ENCODE measurements around the gene RGS12. TPM values are rescaled to one million over a fixed set of nuclear protein-coding genes. Genes with fewer than 3 reads are reported as not detected.

Gene RGS12
- total and polyA plus RNA-seq, 3 experiments from 2014 or later, result 2.3 to 3.0 (median 2.4) TPM

Other genes with a start within 250 kb of the RGS12 start
- gene HTT-AS, start 218.5 kb upstream of the RGS12 start, total RNA-seq, result not detected
- not detected for gene HTT-AS, start 218.5 kb upstream of the RGS12 start, polyA plus RNA-seq
- 10 to 100 TPM; 54.7 to 58.6 TPM for gene HTT, start 218.3 kb upstream of the RGS12 start, total RNA-seq
- gene HTT, start 218.3 kb upstream of the RGS12 start, polyA plus RNA-seq, result 5.1 TPM
- gene MSANTD1, start 43.9 kb upstream of the RGS12 start, total RNA-seq, result under 1 TPM; 0.38 to 0.46 TPM
- not detected for gene MSANTD1, start 43.9 kb upstream of the RGS12 start, polyA plus RNA-seq
- not detected for gene HGFAC, start 148.9 kb downstream of the RGS12 start, total RNA-seq
- not detected for gene HGFAC, start 148.9 kb downstream of the RGS12 start, polyA plus RNA-seq
- not detected for gene DOK7, start 170.3 kb downstream of the RGS12 start, total RNA-seq
- not detected for gene DOK7, start 170.3 kb downstream of the RGS12 start, polyA plus RNA-seq
- gene LRPAP1, start 239.4 kb downstream of the RGS12 start, total RNA-seq, result 10 to 100 TPM; 89.0 to 94.9 TPM
- 140 TPM for gene LRPAP1, start 239.4 kb downstream of the RGS12 start, polyA plus RNA-seq